GM19468 (cell line): ENCODE measurements around the gene MPP7.
"Not testable (repeated sequence)": the region's sequence is repeated elsewhere in the genome, so short reads cannot be mapped to it uniquely, and the experiment has no call there.

Experiments used
- ATAC-seq: cut with Tn5 transposase; IDR thresholded peaks from one replicate; pipeline ENCODE4 v1.9.1; 2021; ENCODE audit warnings: mild to moderate bottlenecking, moderate library complexity, moderate number of reproducible peaks; ENCODE audit not compliant: unreplicated experiment; ENCODE audit errors: extremely low read depth

Gene MPP7

GRCh38 chr10:28302638-28303488, at the start of gene MPP7:
TSS of gene MPP7 (minus strand) at chr10:28303064. CDS start at chr10:28238604, 64,460 bp downstream.
- ATAC-seq, result peak; percentile 100

- no peak for ATAC-seq
These were observed 47.0 kb upstream of the MPP7 start for GRCh38 chr10:28349892-28350291.

GRCh38 chr10:28343987-28344895, 41.4 kb upstream of the MPP7 start:
- ATAC-seq, result no peak

- no peak for ATAC-seq
These were observed 40.4 kb upstream of the MPP7 start for GRCh38 chr10:28343252-28343651.

GRCh38 chr10:28341679-28342078, 38.8 kb upstream of the MPP7 start:
- ATAC-seq, result not testable (repeated sequence)

- ATAC-seq, result no peak
These were observed 29.9 kb upstream of the MPP7 start for GRCh38 chr10:28332726-28333125.

- no peak for ATAC-seq
These were observed 29.0 kb upstream of the MPP7 start for GRCh38 chr10:28331841-28332240.

- ATAC-seq, result no peak
These were observed 28.2 kb upstream of the MPP7 start for GRCh38 chr10:28331066-28331465.

GRCh38 chr10:28328346-28328745, 25.5 kb upstream of the MPP7 start:
- no peak for ATAC-seq

- ATAC-seq, result no peak
These were observed 24.6 kb upstream of the MPP7 start for GRCh38 chr10:28327491-28327880.

GRCh38 chr10:28326516-28327490, 23.9 kb upstream of the MPP7 start:
- ATAC-seq, result no peak

- no peak for ATAC-seq
These were observed 17.9 kb upstream of the MPP7 start for GRCh38 chr10:28320799-28321198.

GRCh38 chr10:28320090-28320489, 17.2 kb upstream of the MPP7 start:
- no peak for ATAC-seq

- ATAC-seq, result not testable (repeated sequence)
These were observed 16.2 kb upstream of the MPP7 start for GRCh38 chr10:28319061-28319460.

GRCh38 chr10:28318626-28319025, 15.8 kb upstream of the MPP7 start:
- ATAC-seq, result no peak

- ATAC-seq, result no peak
These were observed 14.9 kb upstream of the MPP7 start for GRCh38 chr10:28317760-28318159.

GRCh38 chr10:28316696-28317095, 13.8 kb upstream of the MPP7 start:
- no peak for ATAC-seq

GRCh38 chr10:28315140-28315539, 12.3 kb upstream of the MPP7 start:
- no peak for ATAC-seq

GRCh38 chr10:28314211-28314610, 11.3 kb upstream of the MPP7 start:
- ATAC-seq, result no peak

GRCh38 chr10:28312572-28312971, 9.7 kb upstream of the MPP7 start:
- no peak for ATAC-seq
